H1 (cell line): ENCODE measurements around the gene DCAF12L2. TPM values are rescaled to one million over a fixed set of nuclear protein-coding genes. Genes with fewer than 3 reads are reported as not detected.

Source experiments
- BCL11A ChIP-seq, 2 experiments: IDR thresholded peaks; one replicate each; pipeline ENCODE4 v1.6.1; 2011; ENCODE audit warnings: low read depth in 2 of 2, low read length in 2 of 2, mild to moderate bottlenecking in 2 of 2
- EP300 ChIP-seq, 2 experiments: IDR thresholded peaks; 1 replicate in 1 of 2; 2 replicates in 1 of 2; pipeline ENCODE4 v1.6.1; 2011 to 2012; ENCODE audit warnings: low read depth in 2 of 2, low read length in 2 of 2, mild to moderate bottlenecking in 2 of 2, borderline replicate concordance in 1 of 2, inconsistent platforms in 1 of 2, moderate library complexity in 1 of 2
- EZH2 ChIP-seq: fragments of 200-600 bp; sonication (generic); IDR thresholded peaks from 2 replicates; pipeline ENCODE4 v1.7.1; 2012; ENCODE audit warnings: low read depth, mild to moderate bottlenecking, moderate library complexity, low read length, inconsistent platforms; ENCODE audit not compliant: severe bottlenecking
- GABPA ChIP-seq: IDR thresholded peaks from 2 replicates; pipeline ENCODE4 v1.6.1; 2011; ENCODE audit warnings: mild to moderate bottlenecking, low read length, moderate library complexity, borderline replicate concordance; ENCODE audit not compliant: insufficient read depth
- KDM4A ChIP-seq: IDR thresholded peaks from one replicate; pipeline ENCODE4 v1.7.1; 2012; ENCODE audit warnings: low read depth, mild to moderate bottlenecking, moderate library complexity, low read length, inconsistent platforms; ENCODE audit not compliant: severe bottlenecking
- MAFK ChIP-seq: IDR thresholded peaks from 2 replicates; pipeline ENCODE4 v1.6.1; 2012; ENCODE audit warnings: low read depth, mild to moderate bottlenecking, improper control_type of control experiment, low read length
- RNF2 ChIP-seq: fragments of 200-900, 300-1000 bp; sonication (generic); IDR thresholded peaks from 2 replicates; pipeline ENCODE4 v1.7.1; 2016; ENCODE audit warnings: borderline replicate concordance, low read depth, mild to moderate bottlenecking, antibody characterized with exemption, low read length; ENCODE audit not compliant: poor library complexity, severe bottlenecking; ENCODE audit errors: missing control alignments
- SIN3A ChIP-seq, 2 experiments: IDR thresholded peaks in 1 of 2; conservative IDR thresholded peaks in 1 of 2; 2 replicates each; pipeline ENCODE4 v1.6.1; 2011 to 2012; ENCODE audit warnings: low read length in 2 of 2, improper control_type of control experiment in 1 of 2, low read depth in 1 of 2, mild to moderate bottlenecking in 1 of 2
- SP2 ChIP-seq: IDR thresholded peaks from 2 replicates; pipeline ENCODE4 v1.6.1; 2012; ENCODE audit warnings: mild to moderate bottlenecking, low read length, inconsistent platforms
- TBP ChIP-seq: IDR thresholded peaks from 2 replicates; pipeline ENCODE4 v1.6.1; 2011; ENCODE audit warnings: low read depth, low read length, improper control_type of control experiment
- polyA plus RNA-seq, 7 experiments: library from polyadenylated mRNA; depleted of rRNA in 3 of 7; stranded (reverse) in 5 of 7; unstranded in 2 of 7; fragments of >200 nt in 5 of 7; fragments of 200-250 nt in 2 of 7; gene quantifications; 1 replicate in 5 of 7; 2 replicates in 1 of 7; 4 replicates in 1 of 7; pipeline versions ENCODE4 v1.2.1 to v1.2.3, GENCODE V29; 2011 to 2013; ENCODE audit warnings: missing spikeins in 2 of 7, mixed read lengths in 2 of 7
- total RNA-seq: library from RNA; stranded (reverse); fragmentation: NEBNext Ultra II Directional; extraction: Animal tissue kit (Norgen Biotek cat#: 25700); gene quantifications from 2 replicates; pipeline ENCODE4 v1.2.1, GENCODE V29; 2021
- TF ChIP-seq, protein P1 (sequence below): IDR thresholded peaks from 2 replicates; pipeline ENCODE4 v1.6.1; 2011; ENCODE audit warnings: low read length, improper control_type of control experiment

The DCAF12L2 gene
- total and polyA plus RNA-seq, 2 of the 8 experiments (the other 6 are each of a cell fraction or from before 2014, with no cell fraction given), result 1.1 to 1.7 TPM

- TF ChIP-seq, protein P1, sequence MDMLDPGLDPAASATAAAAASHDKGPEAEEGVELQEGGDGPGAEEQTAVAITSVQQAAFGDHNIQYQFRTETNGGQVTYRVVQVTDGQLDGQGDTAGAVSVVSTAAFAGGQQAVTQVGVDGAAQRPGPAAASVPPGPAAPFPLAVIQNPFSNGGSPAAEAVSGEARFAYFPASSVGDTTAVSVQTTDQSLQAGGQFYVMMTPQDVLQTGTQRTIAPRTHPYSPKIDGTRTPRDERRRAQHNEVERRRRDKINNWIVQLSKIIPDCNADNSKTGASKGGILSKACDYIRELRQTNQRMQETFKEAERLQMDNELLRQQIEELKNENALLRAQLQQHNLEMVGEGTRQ, result no peak
- TF ChIP-seq RNF2 (no peak), KDM4A (no peak), SIN3A (conservative IDR thresholded peaks at IDR 0.05 in 1 of 2, IDR thresholded peaks at IDR 0.05 in 1 of 2; ENCODE audit: low read depth in 1 of 2, low read length in 2 of 2) (no peak), MAFK (no peak), TBP (no peak), EP300 (IDR thresholded peaks at IDR 0.05; ENCODE audit: borderline replicate concordance in 1 of 2, low read depth in 2 of 2, low read length in 2 of 2) (no peak), BCL11A (IDR thresholded peaks at IDR 0.05; ENCODE audit: low read depth in 2 of 2, low read length in 2 of 2) (no peak), SP2 (no peak), GABPA (no peak), EZH2 (no peak)
Measured at GRCh38 chrX:126164689-126165400, 1.2 kb downstream of the DCAF12L2 start (continued).
